DMS 273 (cell line): ENCODE data around the gene DPP6.

Experiments
- DNase-seq: peaks from one replicate; lab custom pipeline; 2025; ENCODE audit not compliant: unreplicated experiment; lab: John Stamatoyannopoulos, UW

The DPP6 gene

GRCh38 chr7:154390961-154391360 is 338.8 kb downstream of the DPP6 start:
- DNase-seq, result no peak

GRCh38 chr7:154394804-154395203 is 342.6 kb downstream of the DPP6 start:
- no peak for DNase-seq

- DNase-seq, result no peak
These were observed 354.1 kb downstream of the DPP6 start for GRCh38 chr7:154406312-154406711.

GRCh38 chr7:154409703-154410311 is 357.6 kb downstream of the DPP6 start:
- DNase-seq, result peak; percentile 21

GRCh38 chr7:154412105-154412504 is 359.9 kb downstream of the DPP6 start:
- no peak for DNase-seq

- DNase-seq, result no peak
These were observed 363.7 kb downstream of the DPP6 start for GRCh38 chr7:154415709-154416399.

- DNase-seq, result no peak
These were observed 364.5 kb downstream of the DPP6 start for GRCh38 chr7:154416714-154417113.

- no peak for DNase-seq
These were observed 367.1 kb downstream of the DPP6 start for GRCh38 chr7:154419344-154419743.

GRCh38 chr7:154423231-154423630 is 371.0 kb downstream of the DPP6 start:
- no peak for DNase-seq

- DNase-seq, result no peak
These were observed 372.2 kb downstream of the DPP6 start for GRCh38 chr7:154424350-154424749.

- no peak for DNase-seq
These were observed 373.1 kb downstream of the DPP6 start for GRCh38 chr7:154425271-154425670.

- DNase-seq, result no peak
These were observed 374.6 kb downstream of the DPP6 start for GRCh38 chr7:154426778-154427177.

GRCh38 chr7:154427533-154427932 is 375.3 kb downstream of the DPP6 start:
- no peak for DNase-seq

- DNase-seq, result no peak
These were observed 377.6 kb downstream of the DPP6 start for GRCh38 chr7:154429666-154430404.

GRCh38 chr7:154430640-154431039 is 378.4 kb downstream of the DPP6 start:
- DNase-seq, result no peak

GRCh38 chr7:154431045-154431444 is 378.8 kb downstream of the DPP6 start:
- no peak for DNase-seq

GRCh38 chr7:154433632-154434598 is 381.7 kb downstream of the DPP6 start:
- DNase-seq, result no peak

GRCh38 chr7:154436560-154436959 is 384.4 kb downstream of the DPP6 start:
- no peak for DNase-seq

- no peak for DNase-seq
These were observed 385.0 kb downstream of the DPP6 start for GRCh38 chr7:154437234-154437633.

GRCh38 chr7:154438571-154439367 is 386.6 kb downstream of the DPP6 start:
- DNase-seq, result peak; percentile 16
